Calu3 (cell line): ENCODE measurements around the gene VEGFB. TPM values are rescaled to one million over a fixed set of nuclear protein-coding genes. Genes with fewer than 3 reads are reported as not detected.

Source experiments
- BruUV-seq: library from RNA; stranded (reverse); fragments of 400-500 nt; replicated peaks from 2 replicates; lab custom pipeline; 2021; lab: Mats Ljungman, UMichigan
- CTCF ChIA-PET: fragments of 300-600 bp; sonication (Branson Sonifier 250); formaldehyde crosslinking; loops from one replicate; lab custom pipeline; 2022; ENCODE audit warnings: antibody characterized with exemption; lab: Charles Lee
- DNase-seq: peaks from one replicate; pipeline ENCODE4 v3.0.0; 2022
- H3K27ac Mint-ChIP-seq: one replicate; pipeline ENCODE4 v1.8.0; 2022; ENCODE audit warnings: mixed read lengths; ENCODE audit not compliant: unreplicated experiment
- H3K27me3 Mint-ChIP-seq: one replicate; pipeline ENCODE4 v1.8.0; 2022; ENCODE audit warnings: mixed read lengths; ENCODE audit not compliant: unreplicated experiment
- H3K36me3 Mint-ChIP-seq: one replicate; pipeline ENCODE4 v1.8.0; 2022; ENCODE audit warnings: mild to moderate bottlenecking, moderate library complexity, mixed read lengths; ENCODE audit not compliant: insufficient read depth, unreplicated experiment
- H3K4me1 Mint-ChIP-seq: one replicate; pipeline ENCODE4 v1.8.0; 2022; ENCODE audit warnings: mild to moderate bottlenecking, low read depth, mixed read lengths; ENCODE audit not compliant: unreplicated experiment
- H3K4me3 Mint-ChIP-seq: one replicate; pipeline ENCODE4 v1.8.0; 2022; ENCODE audit warnings: mild to moderate bottlenecking, low read depth, moderate library complexity, mixed read lengths; ENCODE audit not compliant: unreplicated experiment
- H3K9me3 Mint-ChIP-seq: one replicate; pipeline ENCODE4 v1.8.0; 2022; ENCODE audit warnings: low read depth, mixed read lengths; ENCODE audit not compliant: unreplicated experiment
- CTCF ChIP-seq: fragments of 200-600 bp; IDR thresholded peaks from one replicate; pipeline ENCODE4 v1.8.0; 2022; ENCODE audit warnings: antibody characterized with exemption; ENCODE audit not compliant: unreplicated experiment
- intact Hi-C: fragments of 100-400 bp; cut with micrococcal nuclease; formaldehyde crosslinking; loops from one replicate; pipeline ENCODE4 v1.10.0; 2022; ENCODE audit not compliant: unreplicated experiment
- total RNA-seq: library from RNA; stranded (reverse); gene quantifications from 2 replicates; pipeline ENCODE4 v1.2.3, GENCODE V29; 2022

Gene VEGFB
- total RNA-seq, 1 experiment from 2014 or later: 91.5 TPM

DNA sequence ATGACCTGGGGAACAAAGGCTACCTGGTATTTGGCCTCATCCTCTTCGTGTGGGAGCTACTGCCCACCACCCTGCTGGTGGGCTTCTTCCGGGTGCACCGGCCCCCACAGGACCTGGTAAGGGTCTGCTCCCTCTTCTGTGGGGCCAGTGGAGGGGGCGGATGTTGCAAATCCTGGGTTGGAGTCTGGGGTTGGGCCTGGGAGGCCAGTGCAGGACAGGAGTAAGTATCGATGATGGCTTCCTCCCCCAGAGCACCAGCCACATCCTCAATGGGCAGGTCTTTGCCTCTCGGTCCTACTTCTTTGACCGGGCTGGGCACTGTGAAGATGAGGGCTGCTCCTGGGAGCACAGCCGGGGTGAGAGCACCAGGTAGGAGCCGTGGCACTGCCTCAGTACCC, 54.0 kb downstream of the VEGFB start:
- no peak overlapping the region for H3K27ac Mint-ChIP-seq
- H3K9me3 Mint-ChIP-seq: no peaks in the 10 kb centered on the region
- H3K4me3 Mint-ChIP-seq: no peak overlapping the region
- peaks cover 40% of the 10 kb centered on the region for H3K27me3 Mint-ChIP-seq
- CTCF ChIA-PET: no interaction called here
- intact Hi-C loops: no loop called here
- no TSS peak for BruUV-seq
- peaks cover 34% of the 10 kb centered on the region for H3K36me3 Mint-ChIP-seq
- no peak for DNase-seq
- no peak for TF ChIP-seq CTCF
- H3K4me1 Mint-ChIP-seq: peaks cover 17% of the 10 kb centered on the region

Other genes with a start within 250 kb of the VEGFB start
- 96.9 and 103 TPM in 2 replicates for gene OTUB1, start 248.1 kb upstream of the VEGFB start, total RNA-seq
- gene FLRT1, start 198.7 kb upstream of the VEGFB start, total RNA-seq: 0.09 and 0.10 TPM in 2 replicates
- gene MACROD1, start 68.5 kb upstream of the VEGFB start, total RNA-seq: 35.7 and 38.0 TPM in 2 replicates
- gene STIP1, start 48.4 kb upstream of the VEGFB start, total RNA-seq: 344 and 391 TPM in 2 replicates
- gene FERMT3, start 27.9 kb upstream of the VEGFB start, total RNA-seq: 16.6 and 18.6 TPM in 2 replicates
- gene TRPT1, start 8.4 kb upstream of the VEGFB start, total RNA-seq: 43.1 TPM in 2 replicates
- 58.7 and 63.6 TPM in 2 replicates for gene NUDT22, start 8.3 kb upstream of the VEGFB start, total RNA-seq
- gene DNAJC4, start 4.0 kb upstream of the VEGFB start, total RNA-seq: 26.6 and 28.0 TPM in 2 replicates
- 87.4 and 91.3 TPM in 2 replicates for gene FKBP2, start 6.5 kb downstream of the VEGFB start, total RNA-seq
- 276 and 334 TPM in 2 replicates for gene PPP1R14B, start 12.4 kb downstream of the VEGFB start, total RNA-seq
- 35.9 and 39.5 TPM in 2 replicates for gene PLCB3, start 16.9 kb downstream of the VEGFB start, total RNA-seq
- gene BAD, start 50.1 kb downstream of the VEGFB start, total RNA-seq: 30.2 and 33.6 TPM in 2 replicates
- 33.3 and 37.0 TPM in 2 replicates for gene GPR137, start 51.3 kb downstream of the VEGFB start, total RNA-seq
- gene KCNK4, start 56.7 kb downstream of the VEGFB start, total RNA-seq: not detected in 2 replicates
- gene CATSPERZ, start 65.8 kb downstream of the VEGFB start, total RNA-seq: 0.85 TPM in 1 of 2 replicates, not detected in the other
- gene ESRRA, start 70.9 kb downstream of the VEGFB start, total RNA-seq: 53.4 and 59.7 TPM in 2 replicates
- 197 and 211 TPM in 2 replicates for gene TRMT112, start 83.0 kb downstream of the VEGFB start, total RNA-seq
- gene PRDX5, start 83.5 kb downstream of the VEGFB start, total RNA-seq: 165 TPM in 2 replicates
- 7.6 and 8.2 TPM in 2 replicates for gene CCDC88B, start 105.6 kb downstream of the VEGFB start, total RNA-seq
- 46.0 and 56.5 TPM in 2 replicates for gene RPS6KA4, start 124.6 kb downstream of the VEGFB start, total RNA-seq